Activated naive CD4-positive, alpha-beta T cell (primary cell): ENCODE results near the gene ADCY2.

Experiments
- DNase-seq, 4 experiments: peaks; one replicate each; lab custom pipeline; 2025; lab: John Stamatoyannopoulos, UW

Gene ADCY2

DNA sequence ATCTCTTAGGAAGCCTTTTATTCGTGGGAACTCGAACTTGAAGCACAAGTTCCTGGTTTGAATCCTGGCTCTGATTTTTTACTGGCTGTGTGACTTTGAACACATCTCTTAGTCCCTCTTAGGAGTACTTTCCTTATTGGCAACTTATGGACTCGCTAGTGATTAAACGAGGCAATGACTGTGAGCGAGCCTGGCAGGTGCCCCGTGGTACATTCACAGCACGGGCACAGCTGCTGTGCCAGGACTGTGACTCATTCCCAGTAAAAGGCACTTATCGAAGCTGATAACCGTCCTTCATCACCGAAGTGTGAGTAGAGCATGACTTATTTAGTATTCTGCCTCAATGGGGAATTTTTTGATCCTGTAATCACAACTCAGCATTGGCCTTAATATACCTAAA lies 432.3 kb downstream of the ADCY2 start:
- DNase-seq: no peak

DNA sequence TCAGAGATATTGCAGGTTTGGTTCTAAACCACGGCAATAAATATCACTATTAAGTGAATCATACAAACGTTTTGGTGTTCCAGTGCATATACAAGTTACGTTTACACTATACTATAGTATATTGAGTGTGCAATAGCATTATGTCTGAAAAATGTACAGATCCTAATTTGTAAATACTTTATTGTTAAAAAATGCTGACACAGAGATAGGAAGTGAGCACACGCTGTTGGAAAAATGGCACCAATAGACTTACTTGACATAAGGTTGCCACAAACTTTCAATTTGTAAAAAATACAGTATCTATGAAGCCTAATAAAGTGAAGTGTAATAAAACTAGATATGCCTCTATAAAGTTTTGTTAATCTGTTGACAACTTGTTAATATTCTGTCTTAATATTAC lies 439.0 kb downstream of the ADCY2 start:
- DNase-seq: no peak

DNA sequence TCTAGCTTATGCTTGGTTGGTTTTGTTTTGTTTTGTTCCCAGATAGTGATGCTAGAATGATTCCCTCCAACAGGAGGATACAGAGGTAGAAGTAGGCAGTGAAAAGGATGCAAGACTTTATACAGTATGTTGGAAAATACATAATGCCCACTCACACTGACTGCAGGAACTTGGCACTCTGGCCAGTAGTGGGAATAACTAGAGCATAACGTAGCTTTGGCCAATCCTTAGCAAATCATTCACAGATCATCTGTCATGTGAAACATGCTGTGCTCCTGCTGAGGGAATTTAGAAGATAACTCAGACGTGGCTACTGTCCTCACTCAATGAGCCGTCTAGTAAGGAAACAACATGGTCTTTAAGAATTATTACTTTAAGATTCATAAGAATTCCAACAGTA lies 441.5 kb downstream of the ADCY2 start:
- no peak for DNase-seq

DNA sequence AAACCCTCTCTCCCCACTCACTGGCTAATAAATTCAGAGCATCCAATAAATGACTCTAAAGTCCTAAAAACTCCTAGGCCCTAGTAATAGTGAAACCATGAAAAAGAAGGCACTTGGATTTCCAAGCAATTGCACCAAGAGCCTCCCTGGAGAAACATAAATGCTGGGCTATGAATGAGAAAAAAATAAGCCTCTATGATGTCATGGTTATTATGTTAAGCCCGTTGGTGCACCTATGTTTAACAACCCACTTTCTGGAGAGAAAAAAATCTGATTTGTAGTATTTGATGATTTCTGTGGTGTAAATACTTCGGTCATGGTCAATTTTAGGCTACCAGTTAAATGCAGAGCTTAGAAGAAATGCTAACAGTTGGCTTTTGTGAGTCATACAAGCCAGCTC lies 446.6 kb downstream of the ADCY2 start:
- no peak for DNase-seq

DNA sequence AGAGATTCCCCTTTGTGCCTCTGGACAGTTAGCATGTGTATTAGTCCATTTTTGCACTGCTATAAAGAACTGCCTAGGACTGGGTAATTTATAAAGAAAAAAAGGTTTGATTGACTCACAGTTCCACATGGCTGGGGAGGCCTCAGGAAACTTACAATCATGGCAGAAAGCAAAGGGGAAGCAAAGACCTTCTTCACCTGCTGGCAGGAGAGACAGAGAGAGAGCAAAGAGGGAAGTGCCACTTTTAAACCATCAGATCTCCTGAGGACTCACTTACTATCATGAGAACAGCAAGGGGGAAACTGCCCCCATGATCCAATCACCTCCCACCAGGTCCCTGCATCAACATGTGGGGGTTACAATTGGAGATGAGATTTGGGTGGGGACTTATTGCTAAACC lies 449.0 kb downstream of the ADCY2 start:
- no peak for DNase-seq

GRCh38 chr5:7845557-7845956 lies 449.6 kb downstream of the ADCY2 start:
- no peak for DNase-seq

DNA sequence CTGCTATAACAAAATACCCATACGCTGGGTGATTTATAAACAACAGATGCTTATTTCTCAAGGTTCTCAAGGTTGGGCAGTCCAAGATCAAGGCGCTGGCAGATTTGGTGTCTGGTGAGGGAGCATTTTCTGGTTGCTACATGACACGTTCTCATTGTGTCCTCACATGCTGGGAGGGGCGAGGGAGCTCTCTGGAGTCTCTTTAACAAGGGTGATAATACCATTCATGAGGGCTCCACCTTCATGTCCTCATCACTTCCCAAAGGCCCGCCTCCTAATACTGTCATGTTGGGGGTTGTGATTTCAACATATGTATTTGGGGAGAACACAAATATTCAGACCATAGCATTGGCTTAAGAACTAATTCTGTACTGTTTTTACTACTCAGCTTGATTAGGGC lies 450.4 kb downstream of the ADCY2 start:
- no peak for DNase-seq

- no peak for DNase-seq
These were observed 452.4 kb downstream of the ADCY2 start for GRCh38 chr5:7848296-7848695.

DNA sequence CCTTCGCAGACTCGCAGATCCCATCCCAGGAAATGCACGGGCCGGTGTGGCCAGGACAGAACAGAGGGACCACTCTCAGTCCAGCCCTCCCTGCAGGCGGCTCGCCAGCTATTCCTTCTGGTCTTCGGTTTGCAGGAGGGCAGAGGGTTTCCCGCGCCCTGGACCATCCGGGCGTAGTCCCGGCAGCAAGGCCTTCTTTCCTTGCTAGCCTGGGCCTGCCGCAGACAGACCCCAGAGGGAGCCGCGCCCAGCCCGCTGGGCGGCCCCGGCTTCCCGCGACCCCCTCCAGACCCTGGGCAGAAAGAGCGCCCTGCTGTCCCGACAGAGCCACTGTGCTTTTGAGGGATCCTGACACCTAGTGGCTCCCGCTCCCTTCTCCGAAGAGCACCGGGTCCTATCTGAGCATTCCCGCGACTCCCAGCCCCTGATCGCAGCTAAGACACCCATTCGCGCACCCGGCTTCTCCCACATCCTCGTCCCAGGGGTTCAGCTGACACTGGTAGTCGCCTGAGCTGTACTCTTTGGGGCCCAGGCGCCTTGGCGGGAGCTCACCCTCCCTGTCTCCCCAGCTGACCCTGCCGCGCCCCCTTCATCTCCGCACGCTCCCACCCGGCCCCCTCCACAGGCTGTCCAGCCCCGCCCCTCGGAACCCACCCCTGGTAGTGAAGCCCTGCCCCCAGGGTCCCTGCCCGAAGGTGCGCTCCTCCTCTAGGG lies 453.9 kb downstream of the ADCY2 start:
- DNase-seq: no peak

DNA sequence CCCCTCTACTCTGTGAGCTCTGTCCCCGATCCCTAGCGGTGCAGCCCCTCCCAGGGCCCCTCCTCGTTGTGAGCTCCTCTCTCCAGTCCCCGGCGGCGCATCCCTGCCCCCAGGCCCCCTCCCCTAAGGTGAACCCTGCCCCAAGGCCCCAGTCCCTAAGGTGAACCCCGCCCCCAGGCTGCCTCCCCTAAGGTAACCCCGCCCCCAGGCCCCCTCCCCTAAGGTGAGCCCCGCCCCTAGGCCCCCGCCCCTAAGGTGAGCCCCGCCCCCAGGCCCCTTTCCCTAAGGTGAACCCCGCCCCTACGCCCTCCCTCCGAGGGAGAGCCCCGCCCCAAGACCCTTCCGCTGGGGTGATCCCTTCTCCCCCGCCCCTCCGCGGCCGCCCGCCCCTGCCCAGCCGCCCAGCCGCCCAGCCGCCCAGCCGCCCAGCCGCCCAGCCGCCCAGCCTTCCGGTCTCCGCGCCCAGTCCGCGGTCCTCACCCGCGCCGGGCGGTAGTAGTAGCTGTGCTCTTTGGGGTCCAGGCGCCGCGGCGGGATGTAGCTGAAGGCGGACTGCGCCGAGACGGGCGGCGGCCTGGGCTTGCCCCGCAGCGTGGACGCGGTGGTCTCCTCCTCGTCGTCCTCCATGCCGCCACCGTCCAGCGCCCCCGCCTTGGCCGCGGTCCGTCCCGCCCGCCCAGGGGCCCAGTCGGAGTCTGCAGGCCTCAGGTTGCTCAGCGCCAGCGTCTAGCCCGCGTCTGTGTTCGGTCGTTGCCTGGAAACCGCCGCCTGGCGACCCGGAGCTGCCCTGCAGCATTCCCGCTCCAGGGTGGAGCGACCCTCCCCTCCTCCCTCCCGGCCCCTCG lies 454.7 kb downstream of the ADCY2 start, which contains the start of gene CFAP90:
TSS of gene CFAP90 (minus strand) at position 739 of the 845 bp plus-strand sequence. CDS start at position 627, 112 bp downstream.
- peak in 2 of 4 experiments; percentile 14 to 36 for DNase-seq

DNA sequence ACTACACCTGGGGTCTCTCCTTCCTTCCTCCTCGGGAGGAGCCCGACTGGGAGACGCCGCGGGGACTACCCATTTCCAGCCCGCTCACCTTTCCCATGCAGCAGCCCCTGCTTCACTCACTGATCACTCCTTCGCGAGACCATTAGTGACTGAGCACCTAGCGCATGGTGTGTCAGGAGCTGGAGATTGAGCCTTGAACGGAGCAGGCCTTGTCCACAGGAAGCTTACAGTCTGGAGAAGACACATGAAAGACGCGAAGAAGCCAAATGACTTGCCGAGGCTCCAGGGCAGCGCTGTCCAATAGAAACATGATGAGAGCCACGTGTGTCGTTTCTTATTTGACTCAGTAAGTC lies 455.3 kb downstream of the ADCY2 start:
- no peak for DNase-seq

- DNase-seq: no peak
These were observed 455.8 kb downstream of the ADCY2 start for GRCh38 chr5:7851617-7852289.

DNA sequence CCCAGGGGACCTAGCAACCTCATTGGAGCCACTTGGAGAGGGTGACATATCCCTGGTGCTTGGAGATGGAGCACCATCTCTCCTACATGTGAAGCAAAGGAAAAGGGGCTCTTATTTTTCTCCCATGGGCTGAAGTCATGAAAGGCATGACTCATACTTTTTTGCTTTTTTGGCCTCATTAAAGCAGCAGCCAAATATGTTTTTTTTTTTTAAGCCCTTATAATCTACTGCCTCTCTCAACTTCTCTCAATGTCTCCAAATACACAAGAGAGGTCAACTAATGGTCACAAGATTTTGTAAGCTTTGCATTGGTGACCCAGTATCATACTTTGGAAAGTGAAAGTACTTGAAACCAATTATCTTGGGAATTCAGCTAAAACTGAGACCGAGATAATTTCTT lies 456.6 kb downstream of the ADCY2 start:
- no peak for DNase-seq

GRCh38 chr5:7852988-7853387 lies 457.1 kb downstream of the ADCY2 start:
- no peak for DNase-seq

GRCh38 chr5:7855611-7856010 lies 459.7 kb downstream of the ADCY2 start:
- no peak for DNase-seq

DNA sequence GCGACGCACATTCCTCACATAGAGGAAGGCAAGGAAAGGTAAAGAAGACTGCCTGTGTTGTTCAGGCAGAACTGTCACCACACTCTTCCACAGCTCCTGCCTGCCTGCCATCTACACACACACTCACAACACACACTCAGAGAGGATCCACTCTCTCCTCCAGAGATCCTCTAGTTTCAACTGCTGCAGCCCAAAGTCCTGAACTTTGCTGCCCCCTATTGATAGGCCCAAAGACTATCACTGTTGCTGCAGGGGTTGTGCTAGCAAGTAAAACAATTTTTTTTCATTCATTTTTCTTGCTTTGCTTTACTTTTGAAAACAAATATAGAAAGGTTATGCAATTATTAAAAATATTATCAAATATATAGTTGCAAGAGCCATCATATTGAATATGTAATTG lies 460.9 kb downstream of the ADCY2 start:
- DNase-seq: no peak

DNA sequence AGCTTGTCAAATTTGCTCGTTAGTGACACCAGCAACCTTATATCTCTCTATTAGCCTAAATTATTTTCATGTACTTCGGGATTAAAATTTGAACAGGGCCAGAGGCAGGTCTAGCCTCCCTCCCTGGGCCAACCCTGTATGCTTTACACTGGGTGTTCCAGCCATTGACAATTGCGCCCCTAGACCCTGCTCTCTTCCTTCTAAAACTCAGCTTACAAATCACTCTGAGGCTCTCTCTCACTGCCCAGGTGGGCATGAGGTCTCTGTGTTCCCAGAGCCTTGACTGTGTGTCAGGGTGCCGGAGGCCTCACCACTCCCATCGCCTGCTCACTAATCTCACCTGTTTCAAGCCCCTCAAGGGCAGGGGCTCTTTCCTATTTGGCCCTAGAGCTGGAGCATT lies 461.4 kb downstream of the ADCY2 start:
- no peak for DNase-seq

DNA sequence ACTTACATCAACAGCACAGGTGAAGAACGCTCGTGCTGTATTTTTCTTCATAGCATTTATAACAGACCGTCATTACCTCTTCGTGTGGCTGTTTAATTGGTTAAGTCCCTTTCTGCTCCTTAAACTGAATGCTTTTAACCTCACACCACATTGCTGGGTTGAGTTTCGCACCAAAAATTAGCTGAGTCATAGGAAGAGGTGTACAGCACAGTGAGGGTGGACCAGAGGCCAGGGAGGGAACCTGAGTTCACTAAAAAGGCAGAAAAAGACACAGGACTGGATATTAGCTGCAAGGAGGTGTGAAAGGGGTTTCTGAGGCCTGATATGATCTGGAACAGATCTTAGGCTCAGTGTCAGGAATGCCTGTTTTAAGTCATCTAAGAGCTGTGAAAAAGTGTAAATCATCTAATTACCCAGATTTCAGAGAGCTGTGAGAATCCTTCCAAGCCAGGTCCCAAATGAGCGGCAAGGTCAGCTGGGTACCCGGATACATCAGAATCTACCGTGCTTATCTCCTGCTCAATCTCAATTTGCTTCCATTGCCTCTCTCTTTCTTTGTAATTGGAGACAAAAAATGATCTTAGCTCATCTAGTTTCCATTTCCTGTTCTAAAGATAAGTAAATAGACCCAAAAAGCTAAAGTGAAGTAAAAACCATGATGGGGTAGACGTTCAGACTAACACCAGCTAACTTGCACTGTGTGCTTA lies 462.1 kb downstream of the ADCY2 start:
- DNase-seq: no peak

DNA sequence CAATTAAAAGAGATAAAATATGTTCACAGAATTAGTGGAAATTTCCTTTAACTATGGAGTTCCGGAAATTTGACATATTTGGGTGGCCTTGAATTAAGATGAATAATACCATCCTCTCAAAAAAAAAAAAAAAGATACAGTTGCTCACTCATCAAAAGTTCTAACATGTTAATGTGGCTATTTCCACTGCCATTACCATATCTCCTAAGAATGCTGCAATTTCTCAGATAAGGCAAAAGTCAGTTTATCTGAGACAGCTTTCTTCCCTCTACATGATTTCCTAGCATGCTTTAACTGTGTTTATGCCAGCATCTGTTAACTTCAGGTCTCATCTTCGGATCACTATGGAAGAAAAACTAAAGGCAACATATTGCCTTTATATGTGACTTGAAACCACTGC lies 470.3 kb downstream of the ADCY2 start:
- no peak for DNase-seq

GRCh38 chr5:7867260-7867659 lies 471.3 kb downstream of the ADCY2 start:
- no peak for DNase-seq

DNA sequence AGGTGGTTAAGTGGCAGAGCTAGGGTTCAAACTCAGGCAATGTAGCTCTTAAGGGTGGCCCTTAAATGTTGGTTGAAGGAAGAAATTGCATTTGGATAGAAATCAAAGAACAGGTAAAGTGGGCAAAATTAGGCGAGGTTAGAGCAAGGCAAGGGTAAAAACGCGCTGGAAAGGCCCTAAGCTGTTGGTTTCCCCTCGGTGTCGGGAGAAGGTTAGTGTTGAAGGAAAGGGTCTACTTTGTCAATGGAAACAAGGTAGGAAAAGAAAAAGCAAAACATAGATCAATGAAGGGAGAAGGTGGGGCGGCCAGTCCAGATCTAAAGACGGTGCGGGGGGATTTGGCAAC lies 472.5 kb downstream of the ADCY2 start:
- no peak for DNase-seq

GRCh38 chr5:7868773-7869473 lies 473.0 kb downstream of the ADCY2 start, which contains the start of the genes FASTKD3 and MTRR:
TSS of gene FASTKD3 (minus strand) at chr5:7869031. CDS start at chr5:7868083, 948 bp downstream.
TSS of gene MTRR (plus strand) at chr5:7869148. CDS start at chr5:7870795, 1,647 bp downstream.
- peak; percentile 63 to 81 (median 74) for DNase-seq
